ENCODE results near the gene BCLAF1. TPM values are rescaled to one million over a fixed set of nuclear protein-coding genes. Genes with fewer than 3 reads are reported as not detected.

Gene BCLAF1
- total and polyA plus RNA-seq, 9 of the 15 experiments (the other 6 are each of a cell fraction or from before 2014, with no cell fraction given): 65.4 to 286 (median 165) TPM

GRCh38 chr6:136289579-136290409, at the start of gene BCLAF1 (continued):
- TF ChIP-seq ZFP1 (CRISPR knock-in tag; IDR thresholded peaks at IDR 0.05) (peak; percentile 69), ZNF311 (CRISPR knock-in tag; IDR thresholded peaks at IDR 0.05) (no peak), IRF2 (CRISPR knock-in tag; IDR thresholded peaks at IDR 0.05) (no peak), RNF219 (CRISPR knock-in tag; IDR thresholded peaks at IDR 0.05) (peak; percentile 46; the same call in 1 of the 2 replicates), HNRNPLL (IDR thresholded peaks at IDR 0.05; ENCODE audit: low read depth, low read length, poor library complexity, severe bottlenecking) (no peak), GTF2B (IDR thresholded peaks at IDR 0.05; ENCODE audit: extremely low read depth, insufficient read length) (peak; percentile 86), ZBTB43 (CRISPR knock-in tag; IDR thresholded peaks at IDR 0.05) (peak; percentile 77; the same call in 1 of the 2 replicates), RBM25 (IDR thresholded peaks at IDR 0.05; ENCODE audit: low read depth, low read length, severe bottlenecking) (no peak), TGIF2 (CRISPR knock-in tag; IDR thresholded peaks at IDR 0.05) (no peak), ZNF76 (CRISPR knock-in tag; IDR thresholded peaks at IDR 0.05; ENCODE audit: borderline replicate concordance) (peak; percentile 84), SRSF7 (optimal IDR thresholded peaks at IDR 0.05; ENCODE audit: low read depth, low read length) (no peak), ZNF217 (CRISPR knock-in tag; IDR thresholded peaks at IDR 0.05) (no peak), ATF4 (CRISPR knock-in tag; IDR thresholded peaks at IDR 0.05) (peak; percentile 37; the same call in 1 of the 2 replicates), SIRT6 (IDR thresholded peaks at IDR 0.05; ENCODE audit: low read depth, low read length) (no peak), TAL1 (IDR thresholded peaks at IDR 0.05) (peak; percentile 6; the same call in 1 of the 2 replicates), ZFX (CRISPR knock-in tag; IDR thresholded peaks at IDR 0.05) (peak; percentile 98), MTA2 (IDR thresholded peaks at IDR 0.05; ENCODE audit: low read depth) (no peak), ID3 (CRISPR knock-in tag; IDR thresholded peaks at IDR 0.05) (no peak), ID3 (tag; IDR thresholded peaks at IDR 0.05) (peak; percentile 66), TCF15 (CRISPR knock-in tag; IDR thresholded peaks at IDR 0.05) (peak; percentile 76), ZNF79 (CRISPR knock-in tag; IDR thresholded peaks at IDR 0.05; ENCODE audit: low read depth) (no peak), ELF2 (CRISPR knock-in tag; IDR thresholded peaks at IDR 0.05) (peak; percentile 30; the same call in 1 of the 2 replicates)
